Neural crest cell (in vitro differentiated cells): ENCODE data around the gene EBF3. TPM values are rescaled to one million over a fixed set of nuclear protein-coding genes. Genes with fewer than 3 reads are reported as not detected.
A peak's percentile ranks its signal among the peaks of the same experiment; 100 is the strongest.

Experiments
- DNase-seq: peaks from one replicate; pipeline ENCODE4 v3.0.0; 2021; ENCODE audit warnings: low read depth, mixed read lengths, low spot score
- H3K27ac Mint-ChIP-seq: one replicate; pipeline ENCODE4 v1.8.0; 2021; ENCODE audit warnings: mild to moderate bottlenecking, mixed read lengths; ENCODE audit not compliant: unreplicated experiment
- H3K27me3 Mint-ChIP-seq: 2 replicates; pipeline ENCODE4 v1.8.0; 2021; ENCODE audit warnings: low read depth, mild to moderate bottlenecking, mixed read lengths
- H3K36me3 Mint-ChIP-seq: 2 replicates; pipeline ENCODE4 v1.8.0; 2021; ENCODE audit warnings: low read depth, mild to moderate bottlenecking, mixed read lengths
- H3K4me1 Mint-ChIP-seq: 2 replicates; pipeline ENCODE4 v1.8.0; 2021; ENCODE audit warnings: mixed read lengths
- H3K4me3 Mint-ChIP-seq: one replicate; pipeline ENCODE4 v1.8.0; 2021; ENCODE audit warnings: mild to moderate bottlenecking, mixed read lengths
- H3K9me3 Mint-ChIP-seq: 2 replicates; pipeline ENCODE4 v1.8.0; 2021; ENCODE audit warnings: mixed read lengths
- total RNA-seq: library from RNA; stranded (reverse); gene quantifications from 2 replicates; pipeline ENCODE4 v1.2.1, GENCODE V29; 2021
- TF ChIP-seq, protein P1 (sequence below): fragments of 200-600 bp; sonication (generic); conservative IDR thresholded peaks from 2 replicates; pipeline ENCODE4 v1.5.0; 2021; ENCODE audit warnings: antibody characterized with exemption, mild to moderate bottlenecking

Gene EBF3
- total RNA-seq, 1 donor from 2014 or later, result 11.6 TPM

- H3K9me3 Mint-ChIP-seq, result no peaks in the 10 kb centered on the region
- H3K4me3 Mint-ChIP-seq, result no peak overlapping the region
- H3K36me3 Mint-ChIP-seq, result no peaks in the 10 kb centered on the region
- no peak overlapping the region for H3K27ac Mint-ChIP-seq
- TF ChIP-seq, protein P1, sequence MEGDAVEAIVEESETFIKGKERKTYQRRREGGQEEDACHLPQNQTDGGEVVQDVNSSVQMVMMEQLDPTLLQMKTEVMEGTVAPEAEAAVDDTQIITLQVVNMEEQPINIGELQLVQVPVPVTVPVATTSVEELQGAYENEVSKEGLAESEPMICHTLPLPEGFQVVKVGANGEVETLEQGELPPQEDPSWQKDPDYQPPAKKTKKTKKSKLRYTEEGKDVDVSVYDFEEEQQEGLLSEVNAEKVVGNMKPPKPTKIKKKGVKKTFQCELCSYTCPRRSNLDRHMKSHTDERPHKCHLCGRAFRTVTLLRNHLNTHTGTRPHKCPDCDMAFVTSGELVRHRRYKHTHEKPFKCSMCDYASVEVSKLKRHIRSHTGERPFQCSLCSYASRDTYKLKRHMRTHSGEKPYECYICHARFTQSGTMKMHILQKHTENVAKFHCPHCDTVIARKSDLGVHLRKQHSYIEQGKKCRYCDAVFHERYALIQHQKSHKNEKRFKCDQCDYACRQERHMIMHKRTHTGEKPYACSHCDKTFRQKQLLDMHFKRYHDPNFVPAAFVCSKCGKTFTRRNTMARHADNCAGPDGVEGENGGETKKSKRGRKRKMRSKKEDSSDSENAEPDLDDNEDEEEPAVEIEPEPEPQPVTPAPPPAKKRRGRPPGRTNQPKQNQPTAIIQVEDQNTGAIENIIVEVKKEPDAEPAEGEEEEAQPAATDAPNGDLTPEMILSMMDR, result no peak
- no peaks in the 10 kb centered on the region for H3K27me3 Mint-ChIP-seq
- peaks cover 20% of the 10 kb centered on the region for H3K4me1 Mint-ChIP-seq
- no peak for DNase-seq
These were observed 21.7 kb downstream of the EBF3 start for GRCh38 chr10:129942391-129942790.

- DNase-seq, result no peak
- Mint-ChIP-seq H3K9me3 (no peaks in the 10 kb centered on the region), H3K4me3 (no peak overlapping the region), H3K27ac (no peak overlapping the region), H3K4me1 (peaks cover 20% of the 10 kb centered on the region), H3K36me3 (no peaks in the 10 kb centered on the region), H3K27me3 (no peaks in the 10 kb centered on the region)
- TF ChIP-seq, protein P1, result no peak
These were observed 22.1 kb downstream of the EBF3 start for GRCh38 chr10:129942019-129942277.

- TF ChIP-seq, protein P1, result no peak
- no peaks in the 10 kb centered on the region for H3K9me3 Mint-ChIP-seq
- no peaks in the 10 kb centered on the region for H3K36me3 Mint-ChIP-seq
- DNase-seq, result no peak
- no peak overlapping the region for H3K4me3 Mint-ChIP-seq
- no peaks in the 10 kb centered on the region for H3K27me3 Mint-ChIP-seq
- H3K27ac Mint-ChIP-seq, result peak overlapping the region; percentile 19
- peaks cover 18% of the 10 kb centered on the region for H3K4me1 Mint-ChIP-seq
These were observed 22.7 kb downstream of the EBF3 start for GRCh38 chr10:129941199-129942018.

DNA sequence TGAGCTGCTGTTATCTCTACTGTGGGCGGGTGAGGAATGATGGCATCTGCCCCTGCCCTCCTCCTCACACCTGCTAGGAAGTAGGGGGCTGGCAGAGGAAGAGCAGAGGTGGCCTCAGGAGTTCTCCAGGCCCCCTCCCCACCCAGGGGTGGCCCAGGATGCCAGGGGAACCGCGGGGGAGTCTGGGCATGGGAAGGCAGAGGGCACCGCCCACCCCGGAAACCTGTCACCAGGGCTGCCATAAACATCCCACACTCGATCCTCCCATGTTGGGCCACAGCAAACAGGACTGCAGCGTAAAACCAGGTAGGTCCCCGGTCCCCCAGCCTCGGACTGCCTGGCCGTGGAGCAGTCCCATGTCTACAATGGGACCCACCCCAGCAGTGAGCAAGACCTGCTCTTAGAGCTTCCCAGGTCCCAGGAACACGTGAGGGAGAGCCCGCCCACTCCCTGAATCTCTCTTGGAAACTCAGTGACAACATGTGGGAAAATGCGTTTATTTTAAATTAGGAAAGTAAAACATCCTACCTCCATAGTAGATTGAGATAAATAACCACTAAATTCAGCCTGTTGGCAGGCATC, 23.4 kb downstream of the EBF3 start:
- H3K4me1 Mint-ChIP-seq, result peaks cover 11% of the 10 kb centered on the region
- TF ChIP-seq, protein P1, result no peak
- no peaks in the 10 kb centered on the region for H3K9me3 Mint-ChIP-seq
- no peak for DNase-seq
- H3K36me3 Mint-ChIP-seq, result no peaks in the 10 kb centered on the region
- H3K4me3 Mint-ChIP-seq, result no peak overlapping the region
- no peaks in the 10 kb centered on the region for H3K27me3 Mint-ChIP-seq
- H3K27ac Mint-ChIP-seq, result peak overlapping the region; percentile 19

GRCh38 chr10:129939416-129940275, 24.4 kb downstream of the EBF3 start:
- no peak for DNase-seq

More at GRCh38 chr10:129939416-129940275, 24.4 kb downstream of the EBF3 start:
- Mint-ChIP-seq H3K9me3 (no peaks in the 10 kb centered on the region), H3K27me3 (no peaks in the 10 kb centered on the region), H3K27ac (no peak overlapping the region), H3K4me1 (peaks cover 4% of the 10 kb centered on the region), H3K36me3 (no peaks in the 10 kb centered on the region), H3K4me3 (no peak overlapping the region)
- TF ChIP-seq, protein P1, result no peak
